HG02938 (cell line): ENCODE measurements around the gene PDE9A.

ENCODE experiments used
- ATAC-seq: cut with Tn5 transposase; IDR thresholded peaks from one replicate; pipeline ENCODE4 v1.9.1; 2021; ENCODE audit warnings: mild to moderate bottlenecking, moderate library complexity; ENCODE audit not compliant: unreplicated experiment

PDE9A gene

DNA sequence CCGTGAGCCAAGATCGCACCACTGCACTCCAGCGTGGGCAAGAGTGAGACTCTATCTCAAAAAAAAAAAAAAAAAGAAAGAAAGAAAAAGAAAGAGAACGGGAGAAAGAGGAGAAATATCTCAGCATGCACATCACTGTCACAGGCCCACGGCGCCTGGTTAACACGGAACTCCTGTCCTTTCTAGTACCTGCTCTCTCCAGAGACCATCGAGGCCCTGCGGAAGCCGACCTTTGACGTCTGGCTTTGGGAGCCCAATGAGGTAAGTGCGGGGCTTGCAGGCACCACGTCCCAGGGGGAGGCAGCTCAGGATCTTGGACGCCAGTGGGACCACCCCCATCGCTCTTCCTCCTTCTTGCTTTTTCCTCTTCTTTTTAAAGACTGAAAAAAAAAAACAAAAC is 100.4 kb downstream of the PDE9A start:
- no peak for ATAC-seq

DNA sequence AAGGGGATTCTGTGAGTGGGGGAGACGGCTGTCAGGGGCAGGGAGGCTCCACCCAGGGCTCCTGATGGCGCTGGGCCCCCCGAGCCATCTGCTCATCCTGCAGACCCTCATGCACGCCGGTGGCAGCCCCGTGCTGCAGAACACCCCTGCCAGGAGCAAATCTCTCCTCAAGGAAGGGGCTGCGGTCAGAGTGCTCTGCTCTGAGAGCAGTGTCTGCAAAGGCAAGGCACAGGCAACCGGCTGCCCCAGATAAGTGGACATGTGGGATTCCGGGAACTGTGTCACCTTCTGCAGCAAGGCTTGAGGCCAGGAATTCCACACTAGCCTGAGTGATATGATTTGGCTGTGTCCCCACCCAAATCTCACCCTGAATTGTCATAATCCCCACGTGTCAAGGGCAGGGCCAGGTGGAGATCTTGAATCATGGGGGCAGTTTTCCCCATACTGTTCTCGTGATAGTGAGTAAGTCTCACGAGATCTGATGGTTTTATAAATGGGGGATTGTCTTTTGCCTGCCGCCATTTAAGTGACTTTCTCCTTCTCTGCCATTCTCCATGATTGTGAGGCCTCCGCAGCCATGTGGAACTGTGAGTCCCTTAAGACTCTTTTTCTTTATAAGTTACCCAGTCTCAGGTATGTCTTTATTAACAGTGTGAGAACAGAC is 101.0 kb downstream of the PDE9A start:
- ATAC-seq = no peak

GRCh38 chr21:42755031-42755665 is 101.7 kb downstream of the PDE9A start:
- no peak for ATAC-seq

DNA sequence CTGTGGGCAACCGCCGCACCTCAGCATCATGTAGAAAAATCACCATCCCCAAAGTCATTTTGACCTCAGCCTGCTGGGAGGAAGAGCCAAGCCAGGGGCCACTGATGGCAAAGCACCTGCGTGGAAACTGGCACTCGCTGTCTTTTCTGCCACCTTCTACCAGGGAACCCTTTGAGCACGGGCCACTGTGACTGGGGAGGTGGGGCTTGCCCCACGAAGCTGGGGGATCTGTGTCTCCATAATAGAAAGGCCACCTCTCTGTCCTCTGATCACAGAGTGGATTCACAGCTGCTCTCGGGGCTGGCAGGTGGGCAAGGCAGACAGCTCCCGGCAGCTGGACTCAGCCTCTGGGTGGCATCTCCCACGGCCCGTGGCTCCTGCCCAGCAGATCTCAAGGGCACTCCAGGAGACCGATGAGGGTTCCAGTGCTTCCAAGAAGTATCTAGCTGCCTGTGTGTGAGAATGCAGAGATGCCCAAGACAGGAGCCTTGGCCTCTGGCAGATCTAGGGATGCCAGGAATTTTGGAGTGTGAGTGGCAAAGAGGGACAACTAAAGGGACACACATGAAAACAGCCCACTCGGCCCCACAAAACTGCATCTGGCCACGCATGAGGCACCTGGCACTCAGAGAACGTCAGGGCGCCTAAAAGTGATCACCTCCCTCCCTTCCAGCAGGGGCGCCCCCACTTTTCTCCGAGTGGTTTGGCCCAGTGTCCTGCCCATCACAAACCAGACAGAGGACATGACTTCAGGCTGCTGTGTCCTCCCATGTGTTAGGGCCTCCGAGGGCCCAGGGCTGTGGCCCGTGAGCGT is 102.6 kb downstream of the PDE9A start:
- ATAC-seq = no peak

GRCh38 chr21:42756580-42757250 is 103.3 kb downstream of the PDE9A start:
- no peak for ATAC-seq

- ATAC-seq = no peak
Observed at GRCh38 chr21:42757422-42757821, 104.0 kb downstream of the PDE9A start.

DNA sequence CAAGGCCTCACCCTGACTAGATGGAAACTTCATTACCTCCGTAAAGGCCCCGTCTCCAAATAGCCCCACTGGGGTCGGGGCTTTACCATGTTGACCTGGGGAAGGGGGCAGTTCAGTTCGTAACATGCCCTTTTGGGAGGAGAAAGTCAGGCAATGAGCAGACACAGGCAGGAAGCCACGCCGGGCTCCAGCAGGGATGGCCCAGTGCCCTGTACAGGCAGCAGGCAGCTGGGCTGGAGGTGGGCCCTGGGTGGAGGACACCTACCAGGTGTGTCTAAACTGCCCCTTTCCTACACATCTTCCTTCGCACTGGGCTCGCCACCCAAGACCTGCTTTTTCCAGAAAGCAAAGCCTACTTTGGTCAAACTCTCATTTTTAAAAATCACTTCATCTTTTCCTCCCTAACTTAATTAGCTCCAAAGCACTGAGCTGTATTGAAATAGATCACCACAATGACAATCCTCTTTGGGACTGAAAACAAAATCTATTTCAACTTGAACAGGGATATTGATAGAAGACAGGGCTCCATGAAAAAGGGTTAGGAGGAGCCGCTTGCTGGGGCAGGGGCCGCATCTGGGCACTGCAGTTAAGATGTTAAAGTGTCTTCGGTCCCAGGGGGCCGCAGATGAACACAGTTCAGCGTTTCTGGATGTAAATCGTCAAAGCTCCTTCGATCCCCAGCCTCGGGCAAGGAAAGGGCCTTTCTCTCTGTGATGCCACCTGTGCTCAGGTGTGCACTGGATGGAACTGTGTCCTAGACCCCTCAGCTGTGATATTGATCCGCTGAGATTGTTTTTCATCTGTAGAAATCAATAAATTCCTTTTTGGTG is 104.6 kb downstream of the PDE9A start:
- no peak for ATAC-seq

- ATAC-seq = no peak
Observed at GRCh38 chr21:42758721-42759593, 105.5 kb downstream of the PDE9A start.

DNA sequence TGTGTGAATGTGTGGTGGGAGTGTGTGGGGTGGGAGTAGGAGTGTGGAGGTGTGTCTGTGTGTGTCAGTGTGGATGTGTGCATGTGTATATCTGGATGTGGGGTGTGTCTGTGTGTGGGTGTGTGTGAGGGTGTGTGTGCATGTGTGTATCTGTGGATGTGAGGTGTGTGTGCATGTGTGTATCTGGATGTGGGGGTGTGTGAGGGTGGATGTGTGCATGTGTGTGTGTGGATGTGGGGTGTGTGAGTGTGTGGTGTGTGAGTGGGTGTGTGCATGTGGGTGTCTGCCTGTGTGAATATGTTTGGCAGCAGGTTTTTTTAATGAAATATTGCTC is 106.1 kb downstream of the PDE9A start:
- no peak for ATAC-seq

GRCh38 chr21:42760361-42760950 is 107.0 kb downstream of the PDE9A start:
- no peak for ATAC-seq

GRCh38 chr21:42760951-42761751 is 107.7 kb downstream of the PDE9A start:
- ATAC-seq = no peak

GRCh38 chr21:42761776-42762335 is 108.4 kb downstream of the PDE9A start:
- ATAC-seq = no peak

DNA sequence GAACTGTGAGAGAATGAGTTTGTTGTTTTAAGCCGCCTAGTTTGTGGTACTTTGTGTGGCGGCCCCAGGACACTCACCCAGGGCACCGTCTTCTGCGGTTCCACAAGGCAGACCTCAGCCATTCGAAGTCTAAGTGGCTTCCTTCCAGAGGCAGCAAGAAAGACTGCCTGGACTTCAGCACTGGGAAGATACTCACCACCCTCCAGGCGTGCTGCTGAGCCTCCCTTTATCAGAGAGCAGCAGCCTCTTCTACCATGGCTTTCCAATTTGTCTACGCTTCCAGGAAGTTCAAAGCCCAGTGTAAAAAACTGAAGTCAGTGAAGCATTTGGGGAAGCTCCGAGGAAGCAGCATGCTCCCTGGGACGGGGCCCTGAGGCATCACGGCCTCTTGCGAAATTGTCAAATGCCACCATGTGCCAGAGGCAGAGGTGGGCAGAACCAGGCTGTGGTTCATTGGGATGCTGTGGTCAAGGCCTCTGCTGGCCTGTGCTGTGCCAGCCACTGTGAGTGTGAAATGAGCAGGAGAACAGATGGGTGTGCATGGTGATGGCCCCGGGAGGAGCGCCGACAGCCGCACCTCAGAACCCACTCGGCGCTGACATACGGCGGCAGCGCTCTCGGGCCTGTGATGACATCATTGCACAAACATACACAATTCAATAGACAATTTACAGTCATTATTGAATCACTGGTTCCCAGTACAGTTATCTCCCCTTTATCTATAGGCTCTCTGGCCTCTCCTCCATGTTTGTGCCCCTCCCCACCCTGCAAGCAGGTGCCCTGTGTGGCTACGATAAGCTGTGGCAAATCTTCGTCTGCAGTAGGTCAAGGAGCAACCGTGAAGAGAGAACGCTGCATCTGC is 110.4 kb downstream of the PDE9A start:
- ATAC-seq = no peak

DNA sequence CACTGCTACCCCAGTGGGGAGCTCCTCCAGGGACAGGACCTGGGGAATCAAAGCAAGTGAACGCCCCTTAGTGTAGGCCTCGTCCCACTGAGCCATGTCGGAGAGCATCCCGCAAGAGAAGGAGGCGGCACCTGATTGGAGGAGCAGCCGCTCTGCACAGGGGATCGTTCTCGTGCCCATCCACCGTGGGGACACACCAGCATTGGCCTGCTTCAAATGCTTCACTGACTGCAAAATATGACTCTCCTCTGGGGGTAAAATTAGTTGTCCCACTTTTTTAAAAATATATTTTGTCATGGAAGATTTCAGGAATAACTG is 111.0 kb downstream of the PDE9A start:
- ATAC-seq = no peak

DNA sequence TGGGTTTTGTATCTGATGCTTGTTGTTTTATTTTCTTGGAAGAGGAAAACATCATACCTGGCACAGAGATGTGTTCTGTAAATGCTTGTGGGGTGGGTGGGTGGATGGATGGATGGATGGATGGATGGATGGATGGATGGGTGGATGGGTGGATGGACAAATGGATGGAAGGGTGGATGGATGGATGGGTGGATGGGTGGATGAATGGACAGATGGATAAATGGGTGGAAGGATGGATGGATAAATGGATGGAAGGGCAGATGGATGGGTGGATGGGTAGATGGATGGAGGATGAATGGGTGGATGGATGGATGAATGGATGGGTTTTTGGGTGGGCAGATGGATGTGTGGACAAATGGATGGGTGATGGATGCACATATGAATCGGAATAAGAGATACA is 111.5 kb downstream of the PDE9A start:
- ATAC-seq = no peak

DNA sequence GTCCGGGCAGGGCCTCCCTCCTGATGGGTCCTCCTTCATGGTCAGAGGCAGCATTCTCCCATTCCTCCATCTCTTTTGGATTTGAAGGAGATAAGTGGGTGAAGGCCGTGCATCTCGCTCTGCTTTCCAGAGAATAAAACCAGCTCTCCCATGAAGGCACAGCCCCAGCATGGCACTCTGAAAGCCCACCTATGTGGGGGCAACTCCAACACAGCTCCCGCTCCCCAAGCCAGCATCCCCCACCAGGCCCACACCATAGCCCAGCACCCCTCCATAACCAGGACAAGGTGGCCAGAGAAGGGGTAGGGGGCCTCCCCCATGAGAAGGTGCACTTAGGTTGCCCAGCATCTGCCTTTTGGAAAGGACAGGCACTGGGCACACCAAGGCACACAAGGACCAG is 112.2 kb downstream of the PDE9A start:
- ATAC-seq = no peak

GRCh38 chr21:42766739-42767560 is 113.5 kb downstream of the PDE9A start:
- no peak for ATAC-seq
